Regular cardiac myocyte (primary cell): Measurements from ENCODE around the gene ARL6. TPM values are rescaled to one million over a fixed set of nuclear protein-coding genes. Genes with fewer than 3 reads are reported as not detected.

Experiments
- total RNA-seq: library from RNA; depleted of rRNA; stranded (reverse); fragments of >200 nt; gene quantifications from 2 replicates; pipeline ENCODE4 v1.2.3, GENCODE V29; 2014

The ARL6 gene
- 15.5 and 18.0 TPM in 2 replicates for total RNA-seq

GRCh38 chr3:97764407-97765238 is at the start of gene ARL6:
ARL6 (plus strand) TSS chr3:97764758; CDS start chr3:97768108, 3,350 bp downstream.

GRCh38 chr3:97821774-97822358 is 57.3 kb downstream of the ARL6 start, which contains the start of gene CRYBG3:
CRYBG3 (plus strand) TSS chr3:97822011; CDS start chr3:97822207, 196 bp downstream.

Other genes with a start within 250 kb of the ARL6 start
- gene CRYBG3, start 57.3 kb downstream of the ARL6 start, total RNA-seq, result 32.4 and 41.2 TPM in 2 replicates
- 29.0 and 44.1 TPM in 2 replicates for gene RIOX2, start 207.7 kb downstream of the ARL6 start, total RNA-seq